Measurements from ENCODE around the gene C1QTNF2. TPM values are rescaled to one million over a fixed set of nuclear protein-coding genes. Genes with fewer than 3 reads are reported as not detected.

Gene C1QTNF2
- total and polyA plus RNA-seq, 2 of the 13 experiments (the other 11 are each of a cell fraction or from before 2014, with no cell fraction given): not detected

DNA sequence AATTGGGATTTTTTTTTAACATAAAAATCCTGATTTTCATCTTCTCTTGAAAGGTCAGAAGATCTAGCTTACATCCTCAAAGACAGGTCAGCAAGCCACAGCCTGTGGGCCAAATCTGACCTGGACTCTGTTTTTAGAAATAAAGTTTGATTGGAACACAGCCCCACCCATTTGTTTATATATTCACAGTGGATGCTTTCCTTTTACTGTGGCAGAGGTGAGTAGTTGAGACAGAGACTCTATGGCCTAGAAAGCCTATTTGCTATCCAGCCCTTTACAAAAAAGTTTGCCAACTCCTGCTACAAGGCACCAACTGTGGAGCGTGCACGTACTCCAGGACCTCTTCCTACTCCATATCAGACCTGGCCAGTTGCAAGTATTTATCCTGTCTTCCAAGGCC lies 44.7 kb downstream of the C1QTNF2 start:
- ChIA-PET POLR2A (no interaction called here), CTCF (ENCODE audit: low intra/inter-chr PET ratio, low total read pairs) (no interaction called here)
- FAIRE-seq (no peak), DNase-seq (ENCODE audit: low spot score) (no peak), ATAC-seq (no peak)
- Histone ChIP-seq H3K4me1 (ENCODE audit: insufficient read depth, low read length) (peaks cover 8% of the 10 kb centered on the region; the same call in 1 of the 2 replicates), H4K20me1 (ENCODE audit: insufficient read depth, low read length) (no peaks in the 10 kb centered on the region), H3K27me3 (ENCODE audit: control insufficient read depth in 1 of 2, insufficient read depth in 2 of 2, low read length in 2 of 2) (no peaks in the 10 kb centered on the region), H3K9ac (ENCODE audit: insufficient read depth, low read depth, low read length) (no peak overlapping the region), H3K4me3 (replicated peaks in 1 of 3; ENCODE audit: insufficient read depth in 1 of 3, low read depth in 2 of 3, low read length in 3 of 3) (no peak overlapping the region), H2AFZ (ENCODE audit: low read length) (no peak overlapping the region), H3K79me2 (ENCODE audit: insufficient read depth, low read length) (no peaks in the 10 kb centered on the region), H3K9me3 (ENCODE audit: low read length) (no peaks in the 10 kb centered on the region), H3K4me2 (ENCODE audit: low read depth, low read length) (no peak overlapping the region), H3K36me3 (replicated peaks in 1 of 2; ENCODE audit: control insufficient read depth in 1 of 2, insufficient read depth in 2 of 2, low read length in 2 of 2) (no peaks in the 10 kb centered on the region), H3K27ac (ENCODE audit: extremely low read length, insufficient read depth, low read length) (no peak overlapping the region)
- in situ Hi-C loops (cut with HindIII; ENCODE audit: extremely low pct_ligation_motif_present, low pct_unique_long_range_greater_than_20kb) (no loop called here), intact Hi-C loops (cut with micrococcal nuclease; ENCODE audit: unreplicated experiment) (no loop called here)
- 30% methylated on average over 2 of the region's 2 CpGs for WGBS (ENCODE audit: low lambda C conversion rate)
- no TSS peak for BruUV-seq (replicated peaks)
- TF ChIP-seq ZNF333 (CRISPR knock-in tag; IDR thresholded peaks at IDR 0.05; ENCODE audit: borderline replicate concordance) (no peak), WIZ (CRISPR knock-in tag; IDR thresholded peaks at IDR 0.05) (no peak), ZNF839 (CRISPR knock-in tag; IDR thresholded peaks at IDR 0.05; ENCODE audit: borderline replicate concordance) (no peak), ASH2L (IDR thresholded peaks at IDR 0.05; ENCODE audit: insufficient read length, low read depth, low read length) (no peak), POLR2A (IDR thresholded peaks at IDR 0.05; ENCODE audit: insufficient read depth in 1 of 2, low read depth in 2 of 2, low read length in 2 of 2) (no peak), GABPA (IDR thresholded peaks at IDR 0.05; ENCODE audit: low read depth, low read length) (no peak), GABPA (CRISPR knock-in tag; IDR thresholded peaks at IDR 0.05; ENCODE audit: low read depth) (no peak), ZNF205 (CRISPR knock-in tag; IDR thresholded peaks at IDR 0.05) (no peak), ADNP (CRISPR knock-in tag; IDR thresholded peaks at IDR 0.05) (no peak), ZNF329 (CRISPR knock-in tag; IDR thresholded peaks at IDR 0.05; ENCODE audit: low read depth) (no peak), SP140L (CRISPR knock-in tag; IDR thresholded peaks at IDR 0.05; ENCODE audit: borderline replicate concordance) (no peak), PHB2 (IDR thresholded peaks at IDR 0.05; ENCODE audit: partially characterized antibody) (no peak), ZFX (CRISPR knock-in tag; IDR thresholded peaks at IDR 0.05; ENCODE audit: low read depth) (no peak)
- TF ChIP-seq, protein P1, sequence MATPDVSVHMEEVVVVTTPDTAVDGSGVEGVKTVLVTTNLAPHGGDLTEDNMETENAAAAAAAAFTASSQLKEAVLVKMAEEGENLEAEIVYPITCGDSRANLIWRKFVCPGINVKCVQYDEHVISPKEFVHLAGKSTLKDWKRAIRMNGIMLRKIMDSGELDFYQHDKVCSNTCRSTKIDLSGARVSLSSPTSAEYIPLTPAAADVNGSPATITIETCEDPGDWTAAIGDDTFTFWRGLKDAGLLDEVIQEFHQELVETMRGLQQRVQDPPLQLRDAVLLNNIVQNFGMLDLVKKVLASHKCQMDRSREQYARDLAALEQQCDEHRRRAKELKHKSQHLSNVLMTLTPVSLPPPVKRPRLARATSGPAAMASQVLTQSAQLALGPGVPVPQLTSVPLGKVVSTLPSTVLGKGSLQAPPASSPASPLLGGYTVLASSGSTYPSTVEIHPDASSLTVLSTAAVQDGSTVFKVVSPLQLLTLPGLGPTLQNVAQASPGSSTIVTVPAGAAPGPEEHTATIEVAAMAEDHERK (CRISPR knock-in tag; IDR thresholded peaks at IDR 0.05; ENCODE audit: low read depth): no peak
- TF ChIP-seq, protein P2, sequence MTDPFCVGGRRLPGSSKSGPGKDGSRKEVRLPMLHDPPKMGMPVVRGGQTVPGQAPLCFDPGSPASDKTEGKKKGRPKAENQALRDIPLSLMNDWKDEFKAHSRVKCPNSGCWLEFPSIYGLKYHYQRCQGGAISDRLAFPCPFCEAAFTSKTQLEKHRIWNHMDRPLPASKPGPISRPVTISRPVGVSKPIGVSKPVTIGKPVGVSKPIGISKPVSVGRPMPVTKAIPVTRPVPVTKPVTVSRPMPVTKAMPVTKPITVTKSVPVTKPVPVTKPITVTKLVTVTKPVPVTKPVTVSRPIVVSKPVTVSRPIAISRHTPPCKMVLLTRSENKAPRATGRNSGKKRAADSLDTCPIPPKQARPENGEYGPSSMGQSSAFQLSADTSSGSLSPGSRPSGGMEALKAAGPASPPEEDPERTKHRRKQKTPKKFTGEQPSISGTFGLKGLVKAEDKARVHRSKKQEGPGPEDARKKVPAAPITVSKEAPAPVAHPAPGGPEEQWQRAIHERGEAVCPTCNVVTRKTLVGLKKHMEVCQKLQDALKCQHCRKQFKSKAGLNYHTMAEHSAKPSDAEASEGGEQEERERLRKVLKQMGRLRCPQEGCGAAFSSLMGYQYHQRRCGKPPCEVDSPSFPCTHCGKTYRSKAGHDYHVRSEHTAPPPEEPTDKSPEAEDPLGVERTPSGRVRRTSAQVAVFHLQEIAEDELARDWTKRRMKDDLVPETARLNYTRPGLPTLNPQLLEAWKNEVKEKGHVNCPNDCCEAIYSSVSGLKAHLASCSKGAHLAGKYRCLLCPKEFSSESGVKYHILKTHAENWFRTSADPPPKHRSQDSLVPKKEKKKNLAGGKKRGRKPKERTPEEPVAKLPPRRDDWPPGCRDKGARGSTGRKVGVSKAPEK (CRISPR knock-in tag; IDR thresholded peaks at IDR 0.05; ENCODE audit: borderline replicate concordance): no peak
- TF ChIP-seq, protein P3, sequence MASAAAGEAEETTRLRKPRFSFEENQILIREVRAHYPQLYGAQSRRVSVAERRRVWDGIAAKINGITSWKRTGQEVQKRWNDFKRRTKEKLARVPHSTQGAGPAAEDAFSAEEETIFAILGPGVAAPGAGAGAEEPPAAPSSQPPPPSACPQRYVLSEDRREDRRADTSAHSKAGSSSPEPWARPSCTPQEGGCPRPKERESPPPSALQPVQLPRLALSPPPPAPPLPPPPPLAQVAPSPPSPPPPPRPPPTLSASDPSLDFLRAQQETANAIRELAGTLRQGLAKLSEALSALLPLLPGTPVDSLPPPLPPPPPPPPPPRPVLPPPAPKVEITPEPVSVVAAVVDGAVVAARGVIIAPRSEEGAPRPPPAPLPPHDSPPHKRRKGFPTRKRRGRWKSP (CRISPR knock-in tag; IDR thresholded peaks at IDR 0.05): no peak
